Activated CD8-positive, alpha-beta memory T cell treated with anti-CD3 and anti-CD28 coated beads for 1 hour (primary cell): ENCODE data around the gene SLX9.
"Not testable (repeated sequence)": the region's sequence is repeated elsewhere in the genome, so short reads cannot be mapped to it uniquely, and the experiment has no call there.

ENCODE experiments used
- DNase-seq, 2 donors: peaks; one replicate each; pipeline ENCODE4 v3.0.0-alpha.2; 2020; ENCODE audit warnings: low read depth in 1 of 2; ENCODE audit errors: extremely low read depth in 1 of 2

SLX9 gene

DNA sequence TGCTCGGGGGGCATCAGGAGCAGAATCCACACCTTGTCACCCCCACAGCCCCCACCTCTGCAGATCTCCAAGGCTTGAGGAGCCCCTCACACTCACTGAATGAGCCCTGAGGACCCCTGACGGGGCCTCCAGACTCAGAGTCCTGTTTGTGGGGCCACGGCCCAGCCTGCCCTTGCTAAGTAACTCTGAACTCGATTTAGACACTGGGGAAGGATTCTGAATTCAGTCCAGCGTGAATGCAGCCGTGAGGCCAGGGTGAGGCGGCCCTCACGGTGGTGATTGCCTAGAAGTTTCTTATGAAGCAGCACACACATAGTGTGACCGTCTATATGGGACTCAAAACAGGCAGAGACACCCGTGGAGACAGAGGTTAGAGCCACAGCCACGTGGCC, 75.6 kb downstream of the SLX9 start:
- no peak for DNase-seq

DNA sequence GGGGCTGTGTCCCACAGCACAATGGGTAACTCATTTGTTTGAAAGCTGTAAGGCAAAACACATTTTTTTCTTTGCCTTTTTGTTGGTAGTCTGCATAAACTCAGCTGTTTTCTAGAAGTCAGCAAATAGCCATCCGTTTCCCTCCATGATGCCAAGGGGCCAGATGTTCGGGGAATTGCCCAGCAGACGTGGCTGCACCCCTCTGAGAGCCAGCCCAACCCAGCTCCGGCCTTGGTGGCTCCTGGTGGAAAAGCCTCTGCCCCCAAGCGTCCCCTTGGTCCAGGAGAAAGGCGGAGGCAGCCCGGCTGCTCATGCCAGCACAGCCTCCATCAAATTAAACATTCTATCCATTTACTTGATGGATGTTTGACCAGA, 76.2 kb downstream of the SLX9 start:
- no peak for DNase-seq

DNA sequence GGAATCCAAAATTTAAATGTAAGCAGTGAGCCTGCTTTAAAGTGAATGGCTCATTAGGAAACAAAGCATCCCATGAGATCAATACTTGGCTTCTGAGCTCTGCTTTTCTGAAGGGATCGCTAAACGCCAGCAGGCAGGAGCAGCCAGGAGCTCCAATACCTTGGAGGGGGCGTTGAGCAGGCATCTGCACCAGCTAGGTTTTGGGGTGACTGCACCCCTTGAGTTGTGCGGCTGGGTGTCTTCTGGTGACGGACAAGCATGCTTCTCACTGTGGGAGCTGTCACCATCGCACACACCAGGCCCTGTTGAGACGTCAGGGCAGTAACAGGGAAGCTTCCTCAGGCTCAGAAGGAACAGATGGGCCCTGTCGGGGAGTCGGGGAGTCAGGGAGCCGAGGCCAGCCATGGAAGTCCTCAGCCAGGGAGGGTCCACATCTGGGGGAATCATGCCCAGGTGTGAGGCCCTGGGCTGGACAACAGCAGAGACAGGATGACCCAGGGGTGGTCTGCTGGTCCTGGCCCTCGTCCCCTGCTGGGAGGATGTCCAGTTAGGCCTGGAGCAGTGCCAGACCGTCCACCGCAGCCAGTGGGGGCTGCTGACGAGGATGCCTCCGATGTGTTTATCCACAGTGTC, 76.7 kb downstream of the SLX9 start:
- no peak for DNase-seq

DNA sequence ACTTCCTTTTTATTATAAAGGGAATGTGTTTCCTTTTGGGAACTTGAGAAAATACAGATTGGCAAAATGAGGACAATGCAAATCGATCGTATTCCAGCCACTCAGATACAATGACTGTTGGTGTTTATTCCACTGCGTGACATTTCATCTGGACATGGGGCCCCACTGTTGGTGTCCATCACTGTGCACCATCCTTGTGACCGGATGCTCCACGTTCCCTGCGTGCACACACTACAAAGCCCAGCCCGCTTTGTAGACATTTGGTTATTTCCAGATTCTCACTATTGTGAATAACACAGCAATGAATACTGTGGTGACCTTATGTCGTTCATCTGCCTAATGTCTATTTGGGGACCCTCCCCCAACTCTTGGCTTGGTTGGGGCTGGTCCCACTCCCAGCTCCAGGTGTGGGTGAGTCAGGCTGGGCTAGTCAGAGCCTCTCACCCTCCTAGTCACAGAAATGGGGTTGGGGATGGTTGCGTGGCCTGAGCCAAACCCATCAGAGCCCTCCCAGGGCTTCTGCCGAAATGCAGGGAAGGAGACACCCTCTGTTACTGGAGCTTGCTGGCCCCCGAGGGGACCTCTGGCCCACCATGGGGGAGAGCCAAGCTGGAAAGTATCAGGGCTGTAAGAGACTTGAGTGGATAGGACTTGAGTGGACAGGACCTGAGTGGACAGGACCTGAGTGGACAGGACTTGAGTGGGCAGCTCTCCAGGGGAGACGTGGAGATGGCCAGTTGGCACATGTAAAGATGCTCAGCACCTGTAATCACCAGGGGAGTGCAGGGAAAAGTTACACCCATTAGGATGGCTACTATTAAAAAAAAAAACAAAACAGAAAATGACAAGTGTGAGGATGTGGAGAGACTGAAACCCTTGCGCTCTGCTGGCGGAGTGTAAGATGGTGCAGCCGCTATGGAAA, 77.5 kb downstream of the SLX9 start:
- no peak for DNase-seq

DNA sequence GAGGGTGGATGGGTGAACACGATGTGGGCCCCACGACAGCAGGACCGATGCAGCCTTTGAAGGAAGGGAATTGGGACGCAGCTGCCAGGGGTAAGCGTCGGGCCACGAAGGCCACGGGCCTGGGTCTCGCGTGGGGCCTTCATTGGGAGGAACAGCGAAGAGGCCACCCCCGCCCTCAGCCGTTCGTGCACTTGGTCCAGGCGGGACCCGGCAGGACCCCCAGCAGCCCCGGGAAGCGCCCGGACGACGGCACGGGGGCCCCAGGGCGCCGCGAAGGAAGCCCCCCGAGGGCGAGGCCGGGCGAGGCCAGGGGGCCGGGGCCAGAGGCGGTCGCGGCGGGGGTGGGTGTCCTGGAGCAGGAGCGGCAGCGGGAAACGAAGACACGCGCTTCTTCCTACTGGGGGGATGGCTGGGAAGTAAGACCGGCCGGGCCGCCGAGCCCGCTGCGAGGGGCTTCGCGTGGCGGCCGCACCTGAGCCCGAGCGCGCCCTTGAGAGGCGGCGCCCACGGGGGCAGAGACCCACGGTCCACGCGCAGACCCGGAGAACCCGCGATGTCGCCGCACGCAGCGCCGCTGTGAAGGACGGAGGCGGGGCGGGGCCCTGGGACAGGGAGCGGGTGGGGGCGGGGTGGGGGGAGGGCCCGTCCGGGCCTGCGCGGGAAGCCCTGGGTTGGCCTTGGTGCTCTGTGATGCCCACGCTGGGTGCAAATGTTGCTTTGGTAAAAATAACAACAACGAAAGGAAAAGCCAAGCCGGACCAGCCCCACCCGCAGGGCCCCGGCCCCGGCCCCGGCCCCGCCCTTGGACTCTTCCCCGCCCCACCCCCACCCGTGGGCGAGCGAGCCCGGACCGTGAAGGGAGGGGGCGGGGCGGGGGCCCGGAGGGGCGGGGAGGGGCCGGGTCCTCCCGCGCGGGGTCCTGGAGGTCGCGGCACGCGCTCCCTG, 78.6 kb downstream of the SLX9 start:
- no peak for DNase-seq

DNA sequence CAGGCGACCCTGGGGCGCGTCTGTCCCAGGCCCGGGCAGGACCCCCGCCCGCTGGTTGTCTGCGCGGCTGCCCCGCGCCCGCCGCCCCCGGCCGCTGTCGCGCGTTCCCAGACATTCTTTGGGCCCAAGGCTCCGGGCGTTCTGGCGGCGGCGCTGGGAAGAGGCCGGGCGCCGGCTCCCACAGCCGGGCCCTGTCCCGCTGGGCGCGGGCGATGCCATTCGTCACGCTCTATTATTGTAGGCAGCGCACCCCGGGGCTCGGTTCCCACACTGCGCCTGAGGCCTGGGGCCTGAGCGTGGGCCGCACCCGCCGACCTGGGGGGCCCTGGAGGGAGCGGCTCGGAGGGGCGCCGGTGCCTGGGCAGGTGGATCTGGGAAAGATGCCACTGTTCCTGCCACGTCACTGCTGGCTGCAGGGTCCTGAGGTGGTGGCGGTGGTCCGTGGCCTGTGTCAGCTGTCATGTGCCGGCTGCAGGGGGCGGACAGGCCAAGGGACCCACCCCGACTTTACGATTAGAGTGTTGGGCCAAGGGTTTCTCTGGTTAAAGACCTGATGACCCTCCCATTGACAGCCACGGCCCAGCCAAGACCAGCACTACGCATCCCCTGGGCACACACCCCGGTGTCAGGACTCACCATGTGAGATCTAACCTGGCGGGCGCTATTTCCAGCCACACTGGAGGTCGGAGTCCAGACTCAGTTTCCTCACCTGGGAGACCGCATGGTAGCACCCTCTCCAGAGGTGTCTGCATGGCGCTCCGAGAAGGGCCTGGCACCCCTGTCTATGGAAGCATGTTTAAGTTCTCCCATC, 79.5 kb downstream of the SLX9 start:
- DNase-seq: no peak

DNA sequence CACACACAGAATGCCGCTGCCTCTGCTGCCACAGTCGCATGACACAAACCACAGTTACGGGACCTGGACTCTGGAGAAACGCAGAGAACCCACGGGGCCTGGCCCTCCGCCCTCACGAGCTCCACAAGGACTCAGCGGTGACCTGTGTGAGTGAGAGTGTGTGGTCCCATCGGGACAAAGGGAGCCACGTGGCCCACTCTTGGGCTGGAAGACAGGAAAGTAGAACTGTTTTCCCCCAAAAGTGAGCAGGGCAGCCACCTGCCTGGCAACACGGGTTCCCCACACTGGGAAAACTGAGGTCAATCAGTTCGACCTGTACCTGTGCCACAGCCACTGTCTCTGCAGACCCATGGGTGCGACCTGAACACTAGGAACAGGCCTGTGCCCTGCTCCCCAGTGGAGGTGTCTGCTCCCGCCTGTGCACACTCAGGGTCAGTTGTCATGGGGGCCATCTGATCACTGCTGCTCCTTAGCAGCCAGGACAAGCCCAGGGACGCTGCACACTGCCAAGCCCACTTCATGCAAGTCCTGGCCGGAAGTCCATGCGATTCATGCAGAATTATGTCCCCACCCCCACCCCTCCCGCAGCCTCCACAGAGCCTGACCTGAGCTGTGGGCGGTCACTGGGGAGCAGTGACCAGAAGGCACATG, 80.2 kb downstream of the SLX9 start:
- no peak for DNase-seq

DNA sequence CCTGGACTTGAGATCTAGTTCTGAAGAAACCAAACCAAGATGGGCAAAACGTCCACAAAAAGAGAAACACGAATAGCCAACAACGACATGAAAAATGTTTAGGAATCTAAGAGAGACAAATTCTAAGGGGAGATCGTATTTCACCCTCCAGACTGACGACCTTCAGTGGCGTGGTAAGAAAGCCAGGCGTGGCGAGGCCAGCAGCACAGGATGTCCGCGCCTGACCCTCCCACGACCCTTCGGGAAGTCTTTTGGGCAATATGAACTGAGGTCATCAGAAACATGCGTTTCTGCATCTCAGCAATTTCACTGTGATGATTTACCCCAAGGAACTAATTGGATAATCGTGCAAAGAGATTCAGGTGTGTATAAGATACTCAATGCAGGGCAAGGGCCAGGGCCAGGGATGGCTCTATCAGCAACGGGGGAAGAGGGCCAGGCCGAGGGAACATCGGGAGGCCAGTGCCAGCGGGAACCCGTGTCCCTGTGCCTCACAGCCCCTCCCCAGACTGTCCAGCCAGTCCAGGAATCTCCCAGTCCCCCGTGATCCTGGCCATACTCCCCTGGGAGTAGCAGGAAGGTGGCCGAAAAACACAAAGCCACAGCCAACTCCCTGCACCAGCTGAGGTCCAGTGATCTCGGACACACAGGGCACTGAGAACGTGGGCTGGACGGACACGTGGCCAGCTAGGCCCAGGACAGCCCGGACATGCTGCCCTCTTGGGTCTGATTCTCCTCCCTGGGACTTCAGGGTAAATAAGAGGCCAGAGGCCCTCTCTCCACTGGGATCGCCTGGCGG, 81.0 kb downstream of the SLX9 start:
- no peak for DNase-seq

DNA sequence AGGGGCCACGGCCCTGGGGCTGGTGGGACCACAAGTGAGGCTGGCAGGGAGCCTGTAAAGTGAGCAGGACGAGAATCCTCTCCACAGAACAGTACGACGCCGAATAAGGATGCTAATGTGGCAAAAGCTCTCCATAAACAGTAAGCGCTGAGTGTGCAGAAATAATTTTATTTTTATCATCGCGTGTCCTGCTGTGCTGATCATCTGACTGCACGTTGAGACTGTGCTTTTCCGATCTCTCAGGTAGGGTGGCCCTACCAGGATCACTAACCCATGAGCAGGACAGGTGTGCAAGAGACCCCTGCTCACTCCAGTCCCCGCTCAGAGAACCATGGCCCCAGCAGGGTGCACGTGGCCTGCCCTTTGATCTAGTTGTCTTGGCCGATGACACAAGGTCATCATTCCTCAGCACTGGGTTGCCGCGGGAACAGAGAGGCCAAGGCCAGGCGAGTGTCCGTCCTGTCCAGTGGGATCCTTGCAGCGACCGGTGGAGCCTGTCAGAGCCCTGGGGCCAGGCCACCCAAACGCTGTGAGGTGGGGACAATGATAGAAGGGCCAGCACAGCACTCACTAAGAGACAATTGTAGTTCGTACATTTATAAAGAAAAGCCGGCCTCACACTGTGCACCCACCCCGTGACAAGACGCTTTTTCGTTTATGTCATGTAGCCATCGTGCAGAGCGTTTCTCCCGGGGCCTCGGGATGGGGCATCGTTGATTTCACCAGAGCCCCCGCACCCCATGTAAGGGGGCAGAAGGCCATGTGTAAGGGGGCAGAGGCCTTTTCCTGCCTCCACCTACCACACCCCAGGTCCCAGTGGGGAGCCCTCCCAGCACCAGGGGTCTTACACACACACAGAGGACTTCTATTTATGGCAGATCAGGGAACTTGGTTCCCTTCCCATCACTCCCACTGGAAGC, 81.9 kb downstream of the SLX9 start:
- DNase-seq: no peak

DNA sequence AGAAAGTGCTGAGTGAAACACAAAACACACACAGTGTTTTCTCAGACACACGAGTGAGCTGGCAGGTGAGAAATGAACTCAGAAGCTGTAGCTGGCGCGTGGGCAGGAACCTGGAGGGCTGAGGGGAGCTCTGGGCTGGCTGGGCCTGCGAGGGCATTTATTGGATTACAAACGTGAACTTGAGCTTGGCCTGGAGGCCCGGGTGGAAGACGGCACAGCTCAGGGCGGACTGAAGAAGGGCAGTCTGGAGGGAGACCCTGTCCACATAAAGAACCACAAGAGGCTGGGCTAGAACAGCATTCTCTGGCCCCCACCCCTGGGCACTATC, 82.5 kb downstream of the SLX9 start:
- DNase-seq: no peak

DNA sequence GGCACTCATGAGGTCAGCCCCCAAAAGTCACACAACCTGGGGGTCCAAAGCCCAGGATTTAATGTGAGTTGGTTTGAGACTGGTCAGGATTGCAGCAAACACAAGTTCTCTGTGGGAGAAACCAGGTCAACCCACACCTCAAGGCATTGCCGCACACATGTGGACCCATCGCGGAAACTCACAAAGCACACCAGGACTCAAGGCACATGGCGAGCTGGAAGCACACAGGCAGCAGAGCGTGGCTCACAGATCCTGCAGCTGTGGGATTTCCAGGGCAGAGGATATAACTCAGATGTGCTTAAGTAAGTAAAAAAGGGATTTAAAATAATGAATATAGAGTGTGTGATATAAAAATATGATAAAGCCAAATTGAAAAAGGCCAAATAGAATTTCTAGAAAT, 82.9 kb downstream of the SLX9 start:
- no peak for DNase-seq

DNA sequence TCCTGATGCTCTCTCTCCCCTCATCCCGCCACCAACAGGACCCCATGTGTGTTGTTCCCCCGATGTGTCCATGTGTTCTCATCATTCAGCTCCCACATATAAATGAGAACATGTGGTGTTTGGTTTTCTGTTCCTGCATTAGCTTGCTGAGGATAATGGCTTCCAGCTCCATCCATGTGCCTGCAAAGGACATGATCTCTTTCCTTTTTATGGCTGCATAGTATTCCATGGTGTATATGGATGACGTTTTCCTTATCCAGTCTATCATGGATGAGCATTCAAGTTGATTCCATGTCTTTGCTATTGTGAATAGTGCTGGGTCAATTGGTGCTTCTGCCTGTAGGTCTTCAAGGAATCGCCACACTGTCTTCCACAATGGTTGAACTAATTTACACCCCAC, 84.7 kb downstream of the SLX9 start:
- DNase-seq: not testable (repeated sequence)

DNA sequence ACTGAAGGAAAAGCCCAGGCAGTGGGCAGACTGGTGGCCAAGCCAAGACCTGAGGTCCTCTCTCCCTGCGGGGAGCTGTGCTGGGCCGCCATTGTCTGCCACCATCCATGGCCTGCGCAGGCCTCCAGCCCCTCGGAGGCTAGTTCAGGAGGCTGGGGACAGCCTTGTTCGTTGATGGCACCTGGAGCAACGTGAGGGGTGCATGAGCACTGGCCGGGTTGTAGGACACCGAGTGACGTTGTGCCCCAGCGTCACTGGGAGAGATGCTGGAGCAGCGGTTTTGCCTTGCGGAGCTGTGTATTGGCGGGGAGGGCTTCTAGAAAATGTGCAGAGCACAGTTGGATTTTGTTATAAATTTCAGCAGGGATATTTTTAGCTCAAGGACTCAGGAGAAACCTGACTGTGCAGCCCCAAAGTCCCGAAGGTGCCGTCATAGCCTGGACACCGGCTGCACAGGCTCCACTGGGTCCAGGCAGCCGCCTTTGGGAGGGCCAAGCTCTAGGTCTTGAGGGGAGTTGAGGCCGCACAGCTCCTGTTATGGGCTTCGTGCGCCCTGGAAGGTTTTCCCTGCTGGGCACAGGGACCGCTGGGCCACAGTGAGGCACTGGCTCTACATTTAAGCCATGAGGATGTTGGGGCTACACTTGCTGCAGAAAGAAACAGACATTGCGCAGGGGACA, 86.4 kb downstream of the SLX9 start:
- DNase-seq: no peak
